Middle frontal gyrus (tissue), 1 donor: ENCODE measurements around the gene TPSAB1.
"Not testable (repeated sequence)": the region's sequence is repeated elsewhere in the genome, so short reads cannot be mapped to it uniquely, and the experiment has no call there.

Source experiments
- DNase-seq: peaks from one replicate; pipeline ENCODE4 v3.0.0-alpha.2; 2015; ENCODE audit warnings: low spot score; ENCODE audit errors: extremely low spot score

Gene TPSAB1

GRCh38 chr16:1265090-1265630, 24.7 kb downstream of the TPSAB1 start:
- no peak for DNase-seq

GRCh38 chr16:1265826-1266225, 25.3 kb downstream of the TPSAB1 start:
- DNase-seq = no peak

- not testable (repeated sequence) for DNase-seq
These were observed 28.9 kb downstream of the TPSAB1 start for GRCh38 chr16:1269418-1269817.

- no peak for DNase-seq
These were observed 30.8 kb downstream of the TPSAB1 start for GRCh38 chr16:1271380-1271723.

- not testable (repeated sequence) for DNase-seq
These were observed 31.4 kb downstream of the TPSAB1 start for GRCh38 chr16:1271724-1272413.

- no peak for DNase-seq
These were observed 32.1 kb downstream of the TPSAB1 start for GRCh38 chr16:1272453-1273198.

- no peak for DNase-seq
These were observed 33.3 kb downstream of the TPSAB1 start for GRCh38 chr16:1273816-1274215.

- no peak for DNase-seq
These were observed 34.3 kb downstream of the TPSAB1 start for GRCh38 chr16:1274767-1275166.

GRCh38 chr16:1275791-1276579, 35.5 kb downstream of the TPSAB1 start:
- no peak for DNase-seq

- DNase-seq = no peak
These were observed 36.0 kb downstream of the TPSAB1 start for GRCh38 chr16:1276580-1276878.

GRCh38 chr16:1277151-1277598, 36.7 kb downstream of the TPSAB1 start:
- DNase-seq = no peak

GRCh38 chr16:1277617-1278282, 37.2 kb downstream of the TPSAB1 start:
- no peak for DNase-seq

GRCh38 chr16:1278477-1278876, 38.0 kb downstream of the TPSAB1 start:
- DNase-seq = no peak

- DNase-seq = no peak
These were observed 38.8 kb downstream of the TPSAB1 start for GRCh38 chr16:1279081-1279944.

GRCh38 chr16:1279945-1280589, 39.6 kb downstream of the TPSAB1 start:
- DNase-seq = no peak

GRCh38 chr16:1280783-1281182, 40.3 kb downstream of the TPSAB1 start:
- DNase-seq = no peak

GRCh38 chr16:1281517-1281916, 41.0 kb downstream of the TPSAB1 start:
- no peak for DNase-seq

GRCh38 chr16:1282324-1282973, 41.9 kb downstream of the TPSAB1 start:
- DNase-seq = no peak

GRCh38 chr16:1283296-1283695, 42.8 kb downstream of the TPSAB1 start:
- DNase-seq = no peak
